GM23248 (cell line): ENCODE measurements around the gene ZDHHC9. TPM values are rescaled to one million over a fixed set of nuclear protein-coding genes. Genes with fewer than 3 reads are reported as not detected.

Experiments used
- DNase-seq: peaks from one replicate; pipeline ENCODE4 v3.0.0-alpha.2; 2015
- H2AFZ ChIP-seq: fragments of 200-600 bp; sonication (generic); 2 replicates; pipeline ENCODE4 v1.6.1; 2016; ENCODE audit warnings: antibody characterized with exemption
- H3F3A ChIP-seq: fragments of 200-600 bp; sonication (generic); 2 replicates; pipeline ENCODE4 v1.6.1; 2016; ENCODE audit warnings: mild to moderate bottlenecking, antibody characterized with exemption, mixed run types; ENCODE audit not compliant: insufficient read depth
- H3K27ac ChIP-seq: fragments of 200-600 bp; sonication (generic); 2 replicates; pipeline ENCODE4 v1.5.1; 2016; ENCODE audit warnings: mild to moderate bottlenecking
- H3K27me3 ChIP-seq: fragments of 200-600 bp; sonication (generic); replicated peaks from 2 replicates; pipeline ENCODE4 v1.6.1; 2016; ENCODE audit warnings: mild to moderate bottlenecking; ENCODE audit not compliant: insufficient read depth
- H3K36me3 ChIP-seq: fragments of 200-600 bp; sonication (generic); 2 replicates; pipeline ENCODE4 v1.6.1; 2016; ENCODE audit warnings: low read depth, mild to moderate bottlenecking
- H3K4me1 ChIP-seq: fragments of 200-600 bp; sonication (generic); 2 replicates; pipeline ENCODE4 v1.6.1; 2016; ENCODE audit warnings: mild to moderate bottlenecking; ENCODE audit not compliant: insufficient read depth
- H3K4me2 ChIP-seq: fragments of 200-600 bp; sonication (generic); one replicate; pipeline ENCODE4 v1.6.1; 2016; ENCODE audit warnings: mild to moderate bottlenecking; ENCODE audit not compliant: unreplicated experiment
- H3K4me3 ChIP-seq: fragments of 200-600 bp; sonication (generic); 2 replicates; pipeline ENCODE4 v1.5.1; 2016; ENCODE audit warnings: mild to moderate bottlenecking
- H3K79me2 ChIP-seq: fragments of 200-600 bp; sonication (generic); 2 replicates; pipeline ENCODE4 v1.6.1; 2016; ENCODE audit warnings: mild to moderate bottlenecking; ENCODE audit not compliant: insufficient read depth
- H3K9ac ChIP-seq: fragments of 200-600 bp; sonication (generic); 2 replicates; pipeline ENCODE4 v1.6.1; 2016; ENCODE audit warnings: mild to moderate bottlenecking
- H3K9me2 ChIP-seq: fragments of 200-600 bp; sonication (generic); 2 replicates; pipeline ENCODE4 v1.6.1; 2016; ENCODE audit warnings: mixed run types, mild to moderate bottlenecking, moderate library complexity; ENCODE audit not compliant: insufficient read depth
- H3K9me3 ChIP-seq: fragments of 200-600 bp; sonication (generic); one replicate; pipeline ENCODE4 v1.6.1; 2017; ENCODE audit warnings: low read depth
- H4K20me1 ChIP-seq: fragments of 200-600 bp; sonication (generic); 2 replicates; pipeline ENCODE4 v1.6.0; 2016; ENCODE audit not compliant: insufficient read depth
- EZH2 ChIP-seq: fragments of 200-600 bp; sonication (generic); IDR thresholded peaks from 2 replicates; pipeline ENCODE4 v1.6.1; 2018; ENCODE audit warnings: antibody characterized with exemption, mild to moderate bottlenecking; ENCODE audit not compliant: insufficient read depth, poor library complexity, severe bottlenecking
- EZH2phosphoT487 ChIP-seq: fragments of 200-600 bp; sonication (generic); IDR thresholded peaks from 2 replicates; pipeline ENCODE4 v1.6.1; 2018; ENCODE audit warnings: antibody characterized with exemption, moderate library complexity, mild to moderate bottlenecking, low read depth; ENCODE audit not compliant: insufficient read depth
- WGBS, 2 experiments: methylation state at CpG; one replicate each; pipeline ENCODE4 v1.1.6; 2015 to 2017; ENCODE audit warnings: low lambda C conversion rate in 2 of 2, low coverage in 1 of 2; ENCODE audit errors: missing lambda C conversion rate in 2 of 2; 5-methylcytosine and 5-hydroxymethylcytosine counted together
- in situ Hi-C: fragments of 300-500 bp; cut with MboI; formaldehyde crosslinking; loops from 2 replicates; pipeline ENCODE4 v1.15.0; 2020
- polyA plus RNA-seq: library from polyadenylated mRNA; unstranded; fragments of >200 nt; fragmentation: Nextera tagmentation; extraction: Ambion mirVana; gene quantifications from 2 replicates; pipeline ENCODE4 v1.2.1, GENCODE V29; 2016
- total RNA-seq: library from RNA; depleted of rRNA; stranded (reverse); fragments of >200 nt; shearing (Covaris generic); gene quantifications from 2 replicates; pipeline ENCODE4 v1.2.3, GENCODE V29; 2014

Gene ZDHHC9
- total and polyA plus RNA-seq, 2 experiments from 2014 or later: 27.5 to 54.4 TPM

DNA sequence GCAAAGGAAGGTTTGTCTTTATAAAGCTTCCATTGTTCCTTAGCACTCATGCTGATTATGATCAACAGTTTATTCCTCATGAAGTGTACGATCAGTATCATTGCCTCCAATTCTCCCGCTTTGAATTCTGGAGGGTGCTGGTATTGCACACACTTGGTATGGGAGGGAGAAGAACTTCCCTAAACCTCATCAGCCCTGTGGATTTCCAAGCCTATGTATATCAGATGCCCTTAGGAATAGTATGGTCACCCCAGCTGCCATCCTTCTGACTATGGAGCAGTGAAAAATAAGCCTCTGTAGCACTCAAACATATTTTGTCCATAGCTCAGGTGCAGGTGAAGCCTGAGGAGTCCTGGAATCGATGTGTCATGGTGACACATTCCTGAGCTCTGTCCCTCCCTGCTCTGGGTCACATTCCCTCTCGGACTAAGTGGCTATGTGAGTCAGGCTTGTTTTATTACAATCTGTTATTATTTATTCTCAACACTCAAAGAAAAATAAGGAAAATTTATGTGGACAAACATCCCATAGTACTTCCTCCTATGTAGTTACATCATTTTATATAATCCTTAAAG is 2.0 kb upstream of the ZDHHC9 start:
- no peak overlapping the region for H3K9ac ChIP-seq
- no peak for DNase-seq

DNA sequence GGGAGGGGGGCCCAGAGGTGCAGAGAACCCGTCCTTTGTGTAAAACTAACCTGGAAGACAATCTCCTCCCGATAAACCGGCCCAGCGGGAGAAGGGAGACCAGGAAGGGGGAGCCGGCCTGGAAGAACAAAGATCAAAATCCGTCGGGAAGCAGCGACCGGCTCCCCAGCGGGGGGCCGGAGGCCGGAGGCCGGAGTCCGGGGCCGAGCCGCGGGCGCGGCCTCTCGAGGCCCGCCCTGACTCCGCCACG is 552 bp downstream of the ZDHHC9 start:
- in situ Hi-C loops: no loop called here
- peaks cover 41% of the 10 kb centered on the region for H3K79me2 ChIP-seq
- H3K4me1 ChIP-seq: peaks cover 17% of the 10 kb centered on the region
- H3K4me3 ChIP-seq: peak overlapping the region; percentile 93
- H3K36me3 ChIP-seq: no peaks in the 10 kb centered on the region
- H2AFZ ChIP-seq: peak overlapping the region; percentile 94
- 0 to 2% methylated on average over 3 to 6 of the region's 23 CpGs for WGBS, 2 experiments
- H3K27me3 ChIP-seq: no peaks in the 10 kb centered on the region
- H3K9me3 ChIP-seq: no peaks in the 10 kb centered on the region
- H3K9me2 ChIP-seq: no peaks in the 10 kb centered on the region
- TF ChIP-seq EZH2phosphoT487: no peak
- TF ChIP-seq EZH2: no peak
- H4K20me1 ChIP-seq: no peaks in the 10 kb centered on the region
- H3K27ac ChIP-seq: peak overlapping the region; percentile 91
- H3F3A ChIP-seq: 0 out of 2 replicates have a peak, but pooled peaks cover 9% of the 10 kb centered on the region
- peak overlapping the region; percentile 97 for H3K9ac ChIP-seq
- DNase-seq: no peak
- H3K4me2 ChIP-seq: peak overlapping the region; percentile 92

More for the DNA sequence above, 2.0 kb upstream of the ZDHHC9 start:
- in situ Hi-C loops: no loop called here
- H3K36me3 ChIP-seq: no peaks in the 10 kb centered on the region
- no peak overlapping the region for H3K27ac ChIP-seq
- peaks cover 17% of the 10 kb centered on the region for H3K79me2 ChIP-seq
- no peaks in the 10 kb centered on the region for H3K9me3 ChIP-seq
- H3K4me3 ChIP-seq: no peak overlapping the region
- 60 to 67% methylated on average over 4 of the region's 4 CpGs for WGBS, 2 experiments
- no peaks in the 10 kb centered on the region for H3K27me3 ChIP-seq
- no peaks in the 10 kb centered on the region for H4K20me1 ChIP-seq
- H3K4me2 ChIP-seq: no peak overlapping the region
- no peak overlapping the region for H2AFZ ChIP-seq
- peaks cover 8% of the 10 kb centered on the region for H3K4me1 ChIP-seq
- no peaks in the 10 kb centered on the region for H3K9me2 ChIP-seq
- 0 out of 2 replicates have a peak, but pooled peaks cover 9% of the 10 kb centered on the region for H3F3A ChIP-seq
- TF ChIP-seq EZH2phosphoT487: no peak
- TF ChIP-seq EZH2: no peak

GRCh38 chrX:129842510-129843208 is 1.0 kb downstream of the ZDHHC9 start:
- DNase-seq: peak; percentile 72
- H3K9ac ChIP-seq: peak overlapping the region; percentile 97
- H3K4me3 ChIP-seq: peak overlapping the region; percentile 93
- H3K27ac ChIP-seq: peak overlapping the region; percentile 91
- no peaks in the 10 kb centered on the region for H3K36me3 ChIP-seq
- in situ Hi-C loops: no loop called here
- no peaks in the 10 kb centered on the region for H4K20me1 ChIP-seq
- H3K79me2 ChIP-seq: peaks cover 45% of the 10 kb centered on the region
- H3K27me3 ChIP-seq: no peaks in the 10 kb centered on the region
- peak overlapping the region; percentile 94 for H2AFZ ChIP-seq
- H3F3A ChIP-seq: 0 out of 2 replicates have a peak, but pooled peaks cover 9% of the 10 kb centered on the region
- no peaks in the 10 kb centered on the region for H3K9me2 ChIP-seq
- H3K4me1 ChIP-seq: peaks cover 17% of the 10 kb centered on the region
- 1 to 2% methylated on average over 15 to 17 of the region's 17 CpGs for WGBS, 2 experiments
- no peaks in the 10 kb centered on the region for H3K9me3 ChIP-seq
- peak overlapping the region; percentile 92 for H3K4me2 ChIP-seq
- no peak for TF ChIP-seq EZH2
- no peak for TF ChIP-seq EZH2phosphoT487

DNA sequence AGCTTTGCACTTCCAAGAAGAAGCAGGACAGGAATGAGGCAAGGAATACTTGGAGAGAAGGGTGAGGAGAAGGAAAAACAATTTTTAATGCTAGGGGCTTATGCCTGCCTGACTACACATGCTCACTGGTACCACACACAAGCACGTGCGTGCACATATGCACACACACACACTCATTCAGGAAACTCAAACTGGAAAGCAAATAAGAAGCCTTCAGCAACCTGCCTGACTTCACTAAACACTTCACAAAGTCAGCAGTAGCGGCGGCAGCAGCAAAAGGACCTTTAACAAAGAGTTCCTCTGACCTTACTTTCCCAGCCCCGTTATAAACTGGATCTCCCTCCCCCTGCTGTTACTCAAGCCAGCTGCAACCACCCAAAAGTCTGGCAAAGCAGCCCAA is 3.3 kb downstream of the ZDHHC9 start:
- Histone ChIP-seq H3K79me2 (peaks cover 65% of the 10 kb centered on the region), H3K4me1 (peaks cover 17% of the 10 kb centered on the region), H3K27ac (no peak overlapping the region), H3K9ac (peak overlapping the region; percentile 26; the same call in 1 of the 2 replicates), H4K20me1 (no peaks in the 10 kb centered on the region), H3K4me3 (peak overlapping the region; percentile 40; the same call in 1 of the 2 replicates), H3K27me3 (no peaks in the 10 kb centered on the region), H3K36me3 (no peaks in the 10 kb centered on the region), H3K9me2 (no peaks in the 10 kb centered on the region), H3F3A (0 out of 2 replicates have a peak, but pooled peaks cover 9% of the 10 kb centered on the region), H2AFZ (no peak overlapping the region), H3K4me2 (peak overlapping the region; percentile 44), H3K9me3 (no peaks in the 10 kb centered on the region)
- DNase-seq: peak; percentile 30
- 17 to 19% methylated on average over 5 of the region's 5 CpGs for WGBS, 2 experiments
- in situ Hi-C loops: no loop called here
- no peak for TF ChIP-seq EZH2
- TF ChIP-seq EZH2phosphoT487: no peak
